Measurements from ENCODE around the gene KRT6C.

The KRT6C gene

GRCh38 chr12:52436000-52436827 lies 37.4 kb downstream of the KRT6C start:
- peak; percentile 51 for DNase-seq (ENCODE audit: low read depth)
- no peak for TF ChIP-seq CTCF (conservative IDR thresholded peaks at IDR 0.05; ENCODE audit: control insufficient read depth, insufficient read depth, low read depth, low read length)
- H3K4me3 ChIP-seq (ENCODE audit: control insufficient read depth, low read depth, low read length), result no peak overlapping the region

GRCh38 chr12:52435659-52435999 lies 38.0 kb downstream of the KRT6C start:
- no peak for TF ChIP-seq CTCF (conservative IDR thresholded peaks at IDR 0.05; ENCODE audit: control insufficient read depth, insufficient read depth, low read depth, low read length)
- no peak for DNase-seq (ENCODE audit: low read depth)
- H3K4me3 ChIP-seq (ENCODE audit: control insufficient read depth, low read depth, low read length), result no peak overlapping the region

- no peak overlapping the region for H3K4me3 ChIP-seq (ENCODE audit: control insufficient read depth, low read depth, low read length)
- no peak for TF ChIP-seq CTCF (conservative IDR thresholded peaks at IDR 0.05; ENCODE audit: control insufficient read depth, insufficient read depth, low read depth, low read length)
- DNase-seq (ENCODE audit: low read depth), result peak; percentile 34
Observed at GRCh38 chr12:52434760-52435530, 38.7 kb downstream of the KRT6C start.

- no peak within 1 kb of the TSS for H3K4me3 ChIP-seq (ENCODE audit: control insufficient read depth, low read depth, low read length)
- no peak for TF ChIP-seq CTCF (conservative IDR thresholded peaks at IDR 0.05; ENCODE audit: control insufficient read depth, insufficient read depth, low read depth, low read length)
- peak; percentile 43 for DNase-seq (ENCODE audit: low read depth)
Observed at GRCh38 chr12:52434081-52434733, 39.4 kb downstream of the KRT6C start, which contains the start of gene KRT75. Gene KRT75 (minus strand): TSS chr12:52434371. CDS start chr12:52434304, 67 bp downstream.

DNA sequence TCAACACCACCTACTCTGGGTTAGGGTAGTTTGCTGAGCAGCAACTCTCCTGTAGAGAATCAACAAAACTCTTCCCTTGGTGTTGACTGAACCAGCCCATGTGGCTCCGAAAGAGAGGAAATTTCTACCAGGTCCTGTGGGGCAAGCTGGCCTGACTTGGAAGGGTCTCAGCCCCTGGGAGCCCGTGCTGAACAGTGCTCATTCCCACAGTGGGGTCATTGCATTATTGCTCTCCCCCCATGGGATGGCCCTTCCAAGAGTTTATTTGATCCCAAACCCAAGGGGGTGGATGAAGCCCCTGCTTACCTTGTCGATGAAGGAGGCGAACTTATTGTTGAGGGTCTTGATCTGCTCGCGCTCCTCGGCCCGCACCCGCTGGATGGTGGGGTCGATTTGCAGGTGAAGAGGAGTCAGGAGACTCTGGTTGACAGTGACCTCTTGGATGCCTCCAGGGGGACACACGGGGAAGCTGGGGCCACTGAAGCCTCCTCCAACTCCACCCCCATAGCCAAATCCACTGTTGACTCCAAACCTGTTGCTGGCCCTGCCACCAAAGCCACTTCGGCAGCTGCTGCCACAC lies 40.0 kb downstream of the KRT6C start:
- no peak overlapping the region for H3K4me3 ChIP-seq (ENCODE audit: control insufficient read depth, low read depth, low read length)
- DNase-seq (ENCODE audit: low read depth), result no peak
- TF ChIP-seq CTCF (conservative IDR thresholded peaks at IDR 0.05; ENCODE audit: control insufficient read depth, insufficient read depth, low read depth, low read length), result no peak

- H3K4me3 ChIP-seq (ENCODE audit: control insufficient read depth, low read depth, low read length), result no peak overlapping the region
- DNase-seq (ENCODE audit: low read depth), result no peak
- TF ChIP-seq CTCF (conservative IDR thresholded peaks at IDR 0.05; ENCODE audit: control insufficient read depth, insufficient read depth, low read depth, low read length), result no peak
Observed at GRCh38 chr12:52432559-52433207, 40.9 kb downstream of the KRT6C start.

Measured in fibroblast of mammary gland (primary cell).